ENCODE measurements around the gene SRD5A2. TPM values are rescaled to one million over a fixed set of nuclear protein-coding genes. Genes with fewer than 3 reads are reported as not detected.

SRD5A2 gene
- total RNA-seq = under 0.01 TPM in 1 of 2 replicates, not detected in the other

GRCh38 chr2:31580321-31581117, at the start of gene SRD5A2:
SRD5A2 (minus strand) TSS chr2:31580938; CDS start chr2:31580900, 38 bp downstream.

Other genes with a start within 250 kb of the SRD5A2 start
- 0.78 and 1.1 TPM in 2 replicates for gene XDH, start 166.2 kb downstream of the SRD5A2 start, total RNA-seq

All from subcutaneous preadipocyte (primary cell).